NCI-H2107 treated with DMSO at 0.1 percent for 48 hours (cell line): ENCODE measurements around the gene PPM1N.
A peak's percentile ranks its signal among the peaks of the same experiment; 100 is the strongest.

Source experiments
- DNase-seq: peaks from one replicate; lab custom pipeline; 2025; ENCODE audit not compliant: unreplicated experiment; lab: John Stamatoyannopoulos, UW

Gene PPM1N, protein sequence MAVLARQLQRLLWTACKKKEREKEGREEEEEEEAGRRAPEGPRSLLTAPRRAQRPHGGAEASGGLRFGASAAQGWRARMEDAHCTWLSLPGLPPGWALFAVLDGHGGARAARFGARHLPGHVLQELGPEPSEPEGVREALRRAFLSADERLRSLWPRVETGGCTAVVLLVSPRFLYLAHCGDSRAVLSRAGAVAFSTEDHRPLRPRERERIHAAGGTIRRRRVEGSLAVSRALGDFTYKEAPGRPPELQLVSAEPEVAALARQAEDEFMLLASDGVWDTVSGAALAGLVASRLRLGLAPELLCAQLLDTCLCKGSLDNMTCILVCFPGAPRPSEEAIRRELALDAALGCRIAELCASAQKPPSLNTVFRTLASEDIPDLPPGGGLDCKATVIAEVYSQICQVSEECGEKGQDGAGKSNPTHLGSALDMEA

DNA sequence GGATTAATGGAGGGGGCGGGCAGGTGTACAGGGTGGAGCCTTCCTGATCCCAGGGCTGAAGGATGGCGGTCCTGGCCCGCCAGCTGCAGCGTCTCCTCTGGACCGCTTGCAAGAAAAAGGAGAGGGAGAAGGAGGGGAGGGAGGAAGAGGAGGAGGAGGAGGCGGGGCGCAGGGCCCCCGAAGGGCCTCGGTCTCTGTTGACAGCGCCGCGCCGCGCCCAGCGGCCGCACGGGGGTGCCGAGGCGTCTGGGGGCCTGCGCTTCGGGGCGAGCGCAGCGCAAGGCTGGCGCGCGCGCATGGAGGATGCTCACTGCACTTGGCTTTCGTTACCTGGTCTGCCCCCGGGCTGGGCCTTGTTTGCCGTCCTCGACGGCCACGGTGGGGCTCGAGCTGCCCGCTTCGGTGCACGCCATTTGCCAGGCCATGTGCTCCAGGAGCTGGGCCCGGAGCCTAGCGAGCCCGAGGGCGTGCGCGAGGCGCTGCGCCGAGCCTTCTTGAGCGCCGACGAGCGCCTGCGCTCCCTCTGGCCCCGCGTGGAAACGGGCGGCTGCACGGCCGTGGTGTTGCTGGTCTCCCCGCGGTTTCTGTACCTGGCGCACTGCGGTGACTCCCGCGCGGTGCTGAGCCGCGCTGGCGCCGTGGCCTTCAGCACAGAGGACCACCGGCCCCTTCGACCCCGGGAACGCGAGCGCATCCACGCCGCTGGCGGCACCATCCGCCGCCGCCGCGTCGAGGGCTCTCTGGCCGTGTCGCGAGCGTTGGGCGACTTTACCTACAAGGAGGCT is at the start of gene PPM1N:
Gene PPM1N, plus strand, starts transcription at position 33 of the 785 bp plus-strand sequence. Its CDS starts 30 bp downstream, at position 63.
- DNase-seq: no peak

DNA sequence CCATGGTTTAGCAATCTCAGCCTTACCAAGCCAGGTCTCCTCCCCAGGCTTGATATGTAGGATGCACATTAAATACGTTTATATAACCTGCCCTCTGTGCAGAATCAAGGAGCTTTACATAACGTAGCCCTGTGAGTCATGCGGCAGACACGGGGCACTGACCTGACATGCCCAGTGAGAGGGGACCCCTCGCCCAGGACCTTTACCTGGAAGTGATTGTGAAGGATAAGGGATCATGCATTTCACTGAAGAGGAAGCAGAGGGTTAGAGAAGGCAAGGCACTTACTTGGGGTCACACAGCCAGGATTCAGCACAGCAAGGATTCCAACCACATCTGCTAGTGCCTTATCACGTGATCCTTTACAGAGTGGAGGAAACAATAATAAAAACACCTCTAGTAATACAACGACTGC is 49.4 kb upstream of the PPM1N start:
- peak; percentile 24 for DNase-seq

DNA sequence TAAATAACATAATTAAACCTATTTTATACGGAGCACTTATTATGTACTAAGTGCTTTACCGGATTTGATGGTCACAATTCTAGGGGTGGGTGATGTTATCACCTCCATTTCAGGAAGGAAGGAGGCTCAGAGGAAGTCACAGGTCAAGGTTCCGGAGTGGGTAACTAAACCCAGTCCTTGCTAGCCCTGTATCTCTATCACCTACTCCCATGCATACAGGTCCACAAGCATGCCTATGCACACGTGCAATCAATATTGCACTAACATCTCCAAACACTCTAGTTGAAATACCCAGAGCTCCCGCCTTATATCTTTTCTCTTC is 48.3 kb upstream of the PPM1N start:
- peak; percentile 3 for DNase-seq

DNA sequence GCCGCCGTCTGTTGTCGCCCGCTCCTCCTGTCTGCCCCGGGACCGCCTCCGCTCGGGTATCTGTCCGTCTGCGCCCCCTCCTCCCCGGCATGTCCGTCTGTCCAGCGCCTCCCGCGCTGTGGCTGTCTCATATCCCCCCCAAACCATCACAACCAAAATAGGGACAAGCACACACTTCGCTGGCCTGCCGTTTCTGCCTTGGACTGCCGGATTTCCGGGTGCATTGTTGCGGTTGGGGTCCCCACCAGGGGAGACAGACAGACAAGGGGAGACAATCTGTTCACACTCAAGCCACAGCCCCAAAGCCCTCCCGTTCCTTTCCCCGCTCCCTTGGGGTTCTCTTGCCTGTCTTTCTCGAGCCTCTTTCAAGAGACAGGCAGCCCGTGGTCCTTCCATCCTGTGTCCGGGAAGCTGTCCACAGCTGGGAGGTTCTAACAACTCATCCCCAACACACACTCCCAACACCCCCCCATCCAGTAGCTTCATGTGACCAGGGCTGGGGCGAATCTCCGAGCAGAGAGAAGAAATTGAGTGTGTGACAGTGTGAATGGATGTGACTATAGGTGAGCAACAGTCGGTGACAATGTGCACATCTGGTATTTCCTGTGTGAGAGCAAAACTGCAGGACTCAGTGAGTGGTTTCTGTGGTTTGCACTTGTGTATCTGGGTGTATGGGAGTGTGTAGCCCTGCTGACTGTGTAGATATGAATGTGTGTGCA is 47.0 kb upstream of the PPM1N start:
- DNase-seq: no peak

DNA sequence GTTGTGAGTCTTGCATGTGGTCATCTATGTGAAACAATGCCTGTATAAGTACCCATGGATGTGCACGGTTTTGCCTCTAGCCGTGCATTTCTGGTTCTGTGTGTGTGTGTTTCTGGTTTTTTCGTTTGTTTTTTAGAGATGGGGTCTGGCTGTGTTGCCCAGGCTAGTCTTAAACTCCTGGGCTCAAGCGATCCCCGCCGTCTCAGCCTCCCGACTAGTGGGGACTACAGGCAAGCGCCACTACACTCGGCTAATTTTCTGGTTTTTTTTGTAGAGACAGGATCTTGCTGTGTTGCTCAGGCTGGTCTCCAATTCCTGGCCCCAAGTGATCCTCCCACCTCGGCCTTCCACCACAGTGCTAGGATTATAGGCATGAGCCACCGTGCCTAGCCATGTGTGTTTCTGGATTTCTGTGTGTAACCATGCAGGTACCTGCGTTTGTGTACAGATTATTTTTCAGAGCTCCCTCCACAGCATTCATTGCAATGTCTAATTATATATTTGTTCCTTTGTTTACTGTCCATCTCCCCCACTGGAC is 46.3 kb upstream of the PPM1N start:
- no peak for DNase-seq

DNA sequence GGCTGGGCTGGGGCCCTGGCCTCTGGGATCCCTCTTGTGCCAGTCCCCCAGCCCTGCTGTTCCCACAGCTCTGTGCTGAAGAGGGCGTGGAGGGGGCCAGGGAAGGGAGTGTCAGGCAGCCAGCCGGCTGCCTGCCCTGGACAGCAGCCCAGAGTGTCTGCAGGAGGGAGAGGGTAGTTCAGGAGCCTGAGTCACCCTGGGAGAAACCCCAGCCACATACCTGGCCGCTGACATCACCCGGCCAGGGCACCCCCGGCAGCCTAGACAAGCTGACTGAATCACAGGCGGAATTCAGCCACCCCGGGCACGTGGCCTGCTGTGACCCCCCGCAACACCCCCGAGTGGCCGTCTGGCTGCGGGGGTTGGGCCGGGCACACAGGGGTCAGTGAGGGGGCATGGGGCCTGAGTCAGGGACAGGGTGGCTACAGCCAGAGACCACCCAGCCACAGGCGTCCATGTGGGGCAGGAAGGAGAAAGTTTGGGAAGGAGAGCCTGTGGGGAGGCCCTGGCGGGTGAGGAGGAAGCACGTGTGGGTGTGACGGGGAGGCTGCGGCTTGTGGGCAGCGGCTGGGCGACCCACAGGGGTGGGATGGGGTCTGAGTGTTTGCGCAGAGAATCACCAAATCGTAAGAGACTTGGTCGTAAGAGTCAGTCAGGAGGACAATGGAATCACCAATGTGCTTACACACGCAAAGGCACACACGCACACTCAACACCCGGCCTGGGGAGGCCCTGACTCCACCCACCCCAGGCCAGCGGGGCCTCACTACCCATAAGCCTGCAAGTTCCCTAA is 42.3 kb upstream of the PPM1N start:
- peak; percentile 21 for DNase-seq

DNA sequence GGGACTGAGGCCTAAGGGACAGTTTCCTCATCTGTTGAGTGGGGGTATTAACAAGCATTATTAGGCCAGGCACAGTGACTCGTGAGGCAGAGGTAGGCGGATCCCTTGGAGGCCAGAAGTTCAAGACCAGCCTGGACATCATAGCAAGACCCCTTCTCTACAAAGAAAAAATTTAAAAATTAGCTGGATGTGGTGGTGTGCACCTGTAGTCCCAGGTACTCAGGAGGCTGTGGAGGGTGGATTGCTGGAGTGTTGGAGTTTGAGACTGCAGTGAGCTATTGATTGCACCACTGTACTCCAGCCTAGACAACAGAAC is 41.8 kb upstream of the PPM1N start:
- no peak for DNase-seq

DNA sequence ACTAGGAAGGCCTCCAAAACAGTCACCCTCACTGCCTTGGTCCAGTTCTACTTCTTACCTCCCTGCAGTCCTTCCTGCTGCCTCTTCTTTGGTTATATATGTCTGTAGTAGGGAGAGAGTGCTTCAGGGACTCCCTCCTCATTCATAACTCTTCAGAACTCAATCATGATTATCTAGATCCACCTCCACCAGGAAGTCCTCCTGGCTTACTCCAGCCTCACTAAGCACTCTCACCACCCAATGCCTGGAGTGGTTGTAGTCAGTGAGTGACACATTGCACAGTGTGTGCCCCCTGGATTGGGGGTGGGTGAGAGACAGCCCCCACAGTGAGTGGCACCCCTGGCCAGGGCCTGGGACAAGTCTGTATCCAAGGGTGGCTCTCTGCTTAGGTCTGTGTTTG is 40.5 kb upstream of the PPM1N start:
- no peak for DNase-seq

DNA sequence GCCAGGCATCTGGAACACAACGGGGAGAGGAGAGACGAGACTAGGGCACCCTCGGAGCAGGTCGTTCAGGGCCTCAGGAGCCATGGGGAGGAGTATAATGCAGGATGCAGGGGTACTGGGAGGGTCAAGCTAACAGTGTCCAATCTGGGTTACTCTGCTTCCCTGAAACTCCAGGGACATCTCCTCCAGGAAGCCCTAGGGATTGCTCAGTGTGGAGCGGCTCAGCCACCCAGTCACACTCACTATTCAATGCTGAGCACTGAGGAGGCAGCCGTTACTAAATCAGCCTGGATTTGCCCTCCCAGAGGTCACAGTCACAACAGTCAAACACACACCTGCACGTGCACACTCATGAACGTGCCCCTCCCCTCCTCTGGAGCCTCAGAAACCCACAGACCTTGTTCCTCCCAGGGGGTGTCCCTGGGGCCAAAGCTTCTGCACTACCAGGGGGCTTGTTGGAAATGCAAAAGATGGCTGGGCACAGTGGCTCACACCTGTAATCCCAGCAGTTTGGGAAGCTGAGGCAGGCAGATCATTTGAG is 37.4 kb upstream of the PPM1N start:
- no peak for DNase-seq

DNA sequence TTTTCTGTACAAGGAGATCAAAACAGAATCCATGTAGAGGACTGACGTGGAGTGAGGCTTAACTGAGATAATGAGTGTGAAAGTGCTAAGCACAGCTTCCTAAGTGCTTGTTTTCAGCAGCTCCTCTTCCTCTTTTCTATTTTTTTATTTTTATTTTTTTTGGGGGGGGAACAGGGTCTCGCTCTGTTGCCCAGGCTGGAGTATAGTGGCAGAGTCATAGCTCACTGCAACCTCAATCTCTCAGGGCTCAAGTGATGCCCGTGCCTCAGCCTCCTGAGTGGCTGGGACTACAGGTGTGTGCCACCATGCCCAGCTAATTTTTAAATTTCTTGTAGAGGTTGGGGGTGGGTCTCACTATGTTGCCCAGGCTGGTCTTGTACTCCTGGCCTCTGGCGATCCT is 36.1 kb upstream of the PPM1N start:
- no peak for DNase-seq

DNA sequence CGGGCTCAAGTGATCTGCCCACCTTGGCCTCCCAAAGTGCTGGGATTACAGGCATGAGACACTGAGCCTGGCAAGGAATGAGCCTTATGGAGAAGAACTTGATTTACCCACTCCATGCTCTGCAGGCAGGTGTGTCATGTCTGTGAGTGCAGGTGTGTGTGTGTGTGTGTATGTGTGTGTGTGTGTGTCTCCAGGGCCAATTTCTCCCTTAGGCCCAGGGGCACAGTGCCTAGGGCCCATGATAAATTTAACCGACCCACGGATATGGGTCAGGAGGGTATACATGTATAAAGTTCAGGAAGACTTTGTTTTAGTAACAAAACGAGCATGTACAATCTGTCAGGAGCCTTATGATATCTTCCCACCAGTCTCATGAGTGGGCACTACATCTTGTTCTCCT is 35.0 kb upstream of the PPM1N start:
- no peak for DNase-seq

DNA sequence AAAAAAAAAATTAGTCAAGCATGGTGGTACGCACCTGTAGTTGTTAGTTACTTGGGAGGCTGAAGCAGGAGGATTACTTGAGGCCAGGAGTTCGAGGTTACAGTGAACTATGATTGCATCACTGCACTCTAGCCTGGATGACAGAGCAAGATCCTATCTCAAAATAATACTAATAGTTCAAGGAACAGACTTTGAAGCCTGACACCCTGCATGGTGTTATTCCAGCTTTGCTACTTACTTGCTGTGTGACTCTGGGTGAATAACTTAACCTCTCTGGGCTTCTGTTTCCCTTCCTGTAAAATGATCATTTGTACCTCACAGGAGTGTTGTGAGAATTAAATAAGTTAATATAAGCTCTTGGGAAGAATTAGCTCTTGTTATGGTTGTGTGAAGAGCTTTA is 34.0 kb upstream of the PPM1N start:
- no peak for DNase-seq

DNA sequence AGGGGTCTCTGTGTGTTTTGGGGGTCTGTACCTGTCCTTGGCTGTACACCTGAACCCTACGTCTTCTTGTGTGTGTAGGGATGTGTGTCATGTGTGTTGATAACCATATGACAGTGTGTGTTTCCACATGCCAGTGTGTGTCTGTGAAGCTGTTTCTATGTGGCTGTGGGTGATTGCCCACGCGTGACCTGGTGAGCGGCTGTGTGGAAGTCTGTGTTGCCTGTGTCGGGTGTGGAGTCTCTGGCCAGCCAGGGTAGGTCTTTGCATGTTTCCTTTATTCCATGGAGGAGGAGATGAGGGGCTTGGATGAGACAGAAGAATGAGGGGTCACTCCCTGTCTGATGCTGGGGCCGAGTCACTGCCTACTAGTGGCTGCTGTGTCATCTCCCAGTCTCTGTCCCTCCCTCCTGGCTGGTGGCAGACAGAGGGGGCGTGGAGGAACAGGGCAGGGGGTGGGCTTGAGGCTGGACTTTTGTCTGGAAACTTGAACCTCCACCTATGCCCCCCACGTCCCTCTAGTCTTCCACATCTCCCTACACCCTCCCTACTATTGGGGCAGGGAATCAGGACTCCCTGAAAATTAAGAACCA is 33.3 kb upstream of the PPM1N start:
- DNase-seq: no peak

DNA sequence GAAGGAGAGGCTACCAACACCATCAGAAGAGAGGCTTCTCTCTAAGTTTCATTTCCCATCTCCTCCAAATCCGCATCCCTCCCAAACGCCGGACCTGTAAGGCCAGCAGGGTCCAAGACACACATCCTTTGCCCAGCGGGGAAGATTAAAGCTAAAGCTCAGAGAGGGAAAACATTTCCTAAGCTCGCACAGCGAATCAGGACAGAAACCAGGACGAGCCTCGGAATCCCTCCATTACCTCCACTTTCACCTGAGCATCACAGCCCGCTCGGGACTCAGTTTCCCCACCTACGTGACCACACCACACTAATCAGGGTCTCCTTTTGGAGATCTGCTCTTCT is 31.2 kb upstream of the PPM1N start:
- no peak for DNase-seq

DNA sequence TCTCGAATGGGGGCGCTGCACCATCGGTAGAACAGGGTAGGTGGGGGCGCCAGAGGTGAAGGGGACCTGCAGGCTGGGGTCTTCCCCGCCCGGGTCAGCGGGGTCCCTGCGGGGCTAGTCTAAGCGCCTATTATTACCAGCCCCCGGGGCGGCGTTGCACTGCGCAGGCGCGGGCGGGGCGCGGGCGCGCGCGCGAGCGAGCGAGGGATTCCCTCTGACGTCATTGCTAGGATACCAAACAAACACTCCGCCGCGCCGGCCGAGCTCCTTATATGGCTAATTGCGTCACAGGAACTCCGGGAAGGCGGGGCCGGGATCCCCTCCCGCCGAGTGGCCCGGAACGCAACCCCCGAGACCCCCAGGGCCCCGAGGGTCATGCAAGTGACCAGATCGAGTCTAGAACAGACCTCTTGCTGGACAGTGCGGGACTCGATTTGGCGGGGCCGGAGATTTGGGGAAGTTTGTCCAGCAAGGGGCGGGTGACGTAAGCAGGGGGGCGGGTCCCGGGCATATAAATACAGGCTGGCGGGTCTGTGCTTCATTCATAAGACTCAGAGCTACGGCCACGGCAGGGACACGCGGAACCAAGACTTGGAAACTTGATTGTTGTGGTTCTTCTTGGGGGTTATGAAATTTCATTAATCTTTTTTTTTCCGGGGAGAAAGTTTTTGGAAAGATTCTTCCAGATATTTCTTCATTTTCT is 30.6 kb upstream of the PPM1N start, which contains the start of gene FOSB:
Gene FOSB, plus strand, starts transcription at position 541 of the 703 bp plus-strand sequence. CDS start 591 bp downstream, outside the sequence.
- peak; percentile 57 for DNase-seq

DNA sequence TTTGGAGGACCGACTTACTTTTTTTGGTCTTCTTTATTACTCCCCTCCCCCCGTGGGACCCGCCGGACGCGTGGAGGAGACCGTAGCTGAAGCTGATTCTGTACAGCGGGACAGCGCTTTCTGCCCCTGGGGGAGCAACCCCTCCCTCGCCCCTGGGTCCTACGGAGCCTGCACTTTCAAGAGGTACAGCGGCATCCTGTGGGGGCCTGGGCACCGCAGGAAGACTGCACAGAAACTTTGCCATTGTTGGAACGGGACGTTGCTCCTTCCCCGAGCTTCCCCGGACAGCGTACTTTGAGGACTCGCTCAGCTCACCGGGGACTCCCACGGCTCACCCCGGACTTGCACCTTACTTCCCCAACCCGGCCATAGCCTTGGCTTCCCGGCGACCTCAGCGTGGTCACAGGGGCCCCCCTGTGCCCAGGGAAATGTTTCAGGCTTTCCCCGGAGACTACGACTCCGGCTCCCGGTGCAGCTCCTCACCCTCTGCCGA is 30.0 kb upstream of the PPM1N start:
- no peak for DNase-seq

DNA sequence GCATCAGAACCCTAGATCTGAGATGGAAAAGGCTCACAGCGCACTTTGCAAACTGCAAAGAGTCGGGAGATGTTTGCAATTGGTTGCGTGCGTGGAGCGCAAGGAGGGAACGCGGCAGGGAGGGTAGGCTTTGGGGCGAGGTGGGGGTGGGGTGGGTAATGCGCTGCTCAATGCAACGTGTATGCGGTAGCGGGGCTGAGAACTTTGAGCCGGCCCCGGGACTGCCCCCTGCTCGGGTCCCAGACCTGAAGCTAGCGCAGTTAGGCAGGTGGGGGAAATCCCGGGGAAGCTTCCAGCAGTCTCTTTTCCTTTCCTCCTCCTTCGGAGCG is 29.5 kb upstream of the PPM1N start:
- DNase-seq: no peak

DNA sequence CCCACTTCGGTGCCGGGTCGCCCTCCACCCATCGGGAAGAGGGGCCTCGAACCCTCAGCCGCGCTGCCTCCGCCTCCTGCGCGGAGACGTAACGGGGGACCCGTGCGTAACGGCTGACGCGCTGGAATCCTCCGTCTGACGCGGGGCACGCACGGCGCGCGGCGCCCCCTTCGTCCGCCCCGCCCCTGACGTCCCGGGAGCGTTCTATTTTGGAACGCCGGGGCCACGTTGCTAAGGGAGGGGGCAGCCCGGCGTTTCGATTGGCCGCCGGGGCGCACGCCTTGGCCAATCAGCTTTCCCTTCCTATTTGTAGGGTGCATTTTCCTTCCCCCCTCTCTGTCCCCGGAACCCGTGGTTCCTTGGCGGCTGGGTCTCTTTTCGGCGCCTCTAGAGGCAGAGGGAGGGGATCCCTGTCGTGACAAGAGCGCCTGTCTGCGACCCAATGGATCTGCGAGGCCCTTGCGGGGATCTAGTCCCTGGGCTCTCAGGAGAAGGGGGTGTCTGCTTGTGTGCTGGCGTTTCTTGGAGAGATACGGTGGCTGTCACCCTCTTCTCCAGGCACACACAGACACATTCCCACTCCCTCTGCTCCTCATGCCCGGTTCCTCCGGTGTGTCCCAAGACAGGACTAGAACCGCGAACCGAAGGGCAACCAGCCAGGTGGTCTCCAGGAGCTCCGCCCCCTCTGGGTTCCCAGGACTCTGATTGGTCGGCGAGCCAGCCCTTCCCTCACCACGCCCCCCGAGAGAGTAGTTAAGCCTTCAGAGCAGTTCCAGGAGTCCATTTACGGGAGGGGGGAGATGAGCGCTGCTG is 28.9 kb upstream of the PPM1N start:
- DNase-seq: peak; percentile 76
